Fibroblast of villous mesenchyme (primary cell): ENCODE data around the gene RHBDF2. TPM values are rescaled to one million over a fixed set of nuclear protein-coding genes. Genes with fewer than 3 reads are reported as not detected.

Experiments used
- DNase-seq: peaks from one replicate; pipeline ENCODE4 v3.0.0-alpha.2; 2010; ENCODE audit warnings: low read depth
- H3K4me3 ChIP-seq: 2 replicates; pipeline ENCODE4 v1.5.1; 2011; ENCODE audit warnings: low read depth, mild to moderate bottlenecking, low read length
- total RNA-seq: library from RNA; depleted of rRNA; stranded (reverse); fragments of >200 nt; gene quantifications from 2 replicates; pipeline ENCODE4 v1.2.3, GENCODE V29; 2012
- TF ChIP-seq, protein P1 (sequence below): IDR thresholded peaks from 2 replicates; pipeline ENCODE4 v1.5.1; 2012; ENCODE audit warnings: low read depth, mild to moderate bottlenecking, low read length; ENCODE audit not compliant: insufficient read depth

Gene RHBDF2
- total RNA-seq, 1 donor: 13.4 TPM

DNA sequence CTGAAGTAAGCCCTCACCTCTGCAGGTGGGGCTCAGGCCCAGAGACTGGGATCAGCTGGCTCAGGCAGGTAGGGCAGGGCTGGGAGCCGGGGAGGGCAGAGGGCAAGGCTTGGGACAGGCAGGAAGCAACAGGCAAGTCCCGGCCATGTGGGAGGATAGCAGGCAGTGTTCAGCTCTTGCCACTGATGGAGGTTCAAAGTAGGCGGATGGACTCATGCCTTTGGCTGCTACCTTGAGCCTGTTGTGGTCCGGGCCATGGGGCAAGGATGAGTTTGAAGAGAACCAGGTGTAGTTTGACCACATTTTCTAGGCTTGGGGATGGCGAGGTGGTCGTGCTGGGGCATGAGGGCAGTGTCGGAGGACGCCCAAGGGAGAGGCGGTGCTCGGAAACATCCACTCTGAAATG lies 41.3 kb upstream of the RHBDF2 start:
- no peak overlapping the region for H3K4me3 ChIP-seq
- DNase-seq: no peak
- TF ChIP-seq, protein P1, sequence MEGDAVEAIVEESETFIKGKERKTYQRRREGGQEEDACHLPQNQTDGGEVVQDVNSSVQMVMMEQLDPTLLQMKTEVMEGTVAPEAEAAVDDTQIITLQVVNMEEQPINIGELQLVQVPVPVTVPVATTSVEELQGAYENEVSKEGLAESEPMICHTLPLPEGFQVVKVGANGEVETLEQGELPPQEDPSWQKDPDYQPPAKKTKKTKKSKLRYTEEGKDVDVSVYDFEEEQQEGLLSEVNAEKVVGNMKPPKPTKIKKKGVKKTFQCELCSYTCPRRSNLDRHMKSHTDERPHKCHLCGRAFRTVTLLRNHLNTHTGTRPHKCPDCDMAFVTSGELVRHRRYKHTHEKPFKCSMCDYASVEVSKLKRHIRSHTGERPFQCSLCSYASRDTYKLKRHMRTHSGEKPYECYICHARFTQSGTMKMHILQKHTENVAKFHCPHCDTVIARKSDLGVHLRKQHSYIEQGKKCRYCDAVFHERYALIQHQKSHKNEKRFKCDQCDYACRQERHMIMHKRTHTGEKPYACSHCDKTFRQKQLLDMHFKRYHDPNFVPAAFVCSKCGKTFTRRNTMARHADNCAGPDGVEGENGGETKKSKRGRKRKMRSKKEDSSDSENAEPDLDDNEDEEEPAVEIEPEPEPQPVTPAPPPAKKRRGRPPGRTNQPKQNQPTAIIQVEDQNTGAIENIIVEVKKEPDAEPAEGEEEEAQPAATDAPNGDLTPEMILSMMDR: no peak

DNA sequence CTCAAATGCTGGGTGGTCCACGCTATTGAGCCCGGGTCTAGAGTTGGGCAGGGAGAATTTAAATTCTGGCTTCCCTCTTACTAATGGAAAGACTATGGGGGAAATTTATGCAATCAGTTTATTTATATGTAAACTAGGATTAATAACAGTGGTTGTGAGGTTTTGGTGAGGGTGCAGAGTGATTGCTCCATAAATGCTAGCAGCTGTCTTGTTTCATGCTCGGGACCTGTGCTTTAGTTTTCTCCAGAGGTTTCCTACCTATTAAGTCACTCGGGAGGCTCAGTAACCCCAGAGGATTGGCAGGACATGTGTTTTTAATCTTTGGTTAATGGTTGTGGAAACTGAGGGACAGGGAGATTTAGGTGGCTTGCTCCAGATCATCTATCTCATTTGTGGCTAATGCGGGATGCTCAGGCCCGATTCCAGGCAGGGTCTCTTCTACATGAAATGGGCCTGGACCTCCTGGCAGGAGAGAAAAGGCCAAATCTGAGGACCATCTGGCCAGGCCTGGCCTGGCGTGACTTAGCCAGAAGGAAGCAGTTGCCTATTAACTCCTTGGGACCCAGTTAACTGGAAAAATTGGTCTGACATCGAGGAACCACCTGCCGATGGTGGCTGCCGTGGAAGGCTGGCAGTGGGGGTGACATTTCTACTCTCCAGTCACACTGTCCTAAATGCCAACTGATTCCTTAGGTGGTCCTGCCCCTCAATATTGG lies 40.7 kb upstream of the RHBDF2 start:
- H3K4me3 ChIP-seq: no peak overlapping the region
- TF ChIP-seq, protein P1: no peak
- peak; percentile 62 for DNase-seq

DNA sequence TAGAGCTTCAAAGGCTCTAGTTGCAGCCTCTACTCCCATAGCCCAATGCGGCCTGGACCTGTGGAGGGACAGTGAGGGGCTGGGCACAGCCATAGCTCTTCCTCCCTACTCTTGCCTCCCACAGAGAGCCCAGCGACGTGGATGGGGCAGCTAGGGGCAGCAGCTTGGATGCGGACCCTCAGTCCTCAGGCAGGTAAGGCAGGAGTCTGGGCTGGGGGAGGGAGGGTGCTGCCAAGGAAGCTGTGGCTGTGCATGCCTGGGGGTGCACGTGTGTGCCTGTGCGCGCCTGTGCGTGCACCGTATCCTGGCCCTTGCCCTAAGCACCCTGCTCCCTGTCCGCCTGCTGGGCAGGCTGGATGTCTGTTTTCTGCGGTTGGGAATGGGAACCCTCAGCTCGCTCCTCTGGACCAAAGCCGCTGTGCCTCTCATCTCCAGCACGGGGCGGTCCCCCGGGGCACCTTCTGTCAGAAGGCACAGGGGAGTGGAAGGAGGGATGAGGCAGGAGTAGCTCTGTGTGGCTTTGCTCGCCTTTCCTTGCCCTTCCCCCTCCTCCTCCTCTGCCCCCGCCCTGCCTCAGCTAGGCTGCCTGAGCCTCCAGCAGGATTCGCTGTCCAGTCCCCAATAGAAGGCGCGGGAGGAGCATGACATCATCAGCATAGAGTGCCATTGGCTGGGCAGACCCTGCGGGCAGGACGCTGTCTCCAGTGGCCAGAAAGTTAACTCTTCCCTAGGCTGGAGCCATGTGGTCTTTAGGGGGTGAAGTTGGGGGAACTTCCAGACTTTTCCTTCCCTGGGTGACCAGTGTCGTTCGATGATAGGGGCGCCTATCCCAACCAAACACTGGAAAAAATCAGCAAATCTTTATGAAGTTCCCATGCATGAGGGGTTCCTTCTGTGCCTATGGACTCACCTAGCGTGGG lies 39.4 kb upstream of the RHBDF2 start:
- peak; percentile 96 for DNase-seq
- TF ChIP-seq, protein P1: peak; percentile 30
- H3K4me3 ChIP-seq: peak overlapping the region; percentile 9

DNA sequence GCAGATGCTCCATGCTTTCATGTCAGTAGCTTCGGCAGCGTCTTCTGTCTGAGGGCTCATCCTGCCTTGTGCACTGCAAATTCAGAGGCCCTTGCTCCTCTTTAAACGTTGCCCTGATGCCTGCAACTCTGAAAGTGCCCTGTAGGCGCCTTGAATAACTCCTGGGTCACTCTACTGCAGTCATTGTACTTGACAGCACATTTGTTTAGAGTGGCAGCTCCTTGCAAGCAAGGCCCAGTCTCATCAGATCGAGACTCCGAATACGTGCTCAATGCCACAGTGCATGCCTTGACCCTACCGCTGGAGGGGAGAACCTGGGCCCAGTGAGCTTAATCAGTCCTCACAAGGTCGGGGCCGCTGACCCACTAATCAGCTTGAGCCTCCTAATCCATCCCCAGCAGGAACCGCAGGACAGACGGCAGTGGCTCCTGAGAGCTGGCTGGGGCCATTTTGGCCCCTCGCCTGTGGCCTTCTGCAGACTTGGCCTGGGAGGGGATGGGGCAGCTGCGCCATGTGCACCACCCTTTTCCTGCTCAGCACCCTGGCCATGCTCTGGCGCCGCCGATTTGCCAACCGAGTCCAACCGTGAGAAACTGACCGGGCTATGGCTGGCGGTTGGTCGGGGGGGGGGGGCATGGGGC lies 38.5 kb upstream of the RHBDF2 start, which contains the start of gene PRCD:
Gene PRCD, plus strand, starts transcription at position 414 of the 641 bp plus-strand sequence. Its CDS starts 98 bp downstream, at position 512.
- TF ChIP-seq, protein P1: no peak
- DNase-seq: no peak

GRCh38 chr17:76538941-76539570 lies 37.8 kb upstream of the RHBDF2 start:
- TF ChIP-seq, protein P1: no peak
- peak overlapping the region; percentile 72 for H3K4me3 ChIP-seq
- no peak for DNase-seq

More for the DNA sequence above, 38.5 kb upstream of the RHBDF2 start, which contains the start of gene PRCD:
- H3K4me3 ChIP-seq: peak within 1 kb of the TSS; percentile 72

- TF ChIP-seq, protein P1: no peak
- DNase-seq: no peak
- peak overlapping the region; percentile 72 for H3K4me3 ChIP-seq
Measured at GRCh38 chr17:76538281-76538931, 37.2 kb upstream of the RHBDF2 start.
